ENCODE results near the gene HIPK2.

DNA sequence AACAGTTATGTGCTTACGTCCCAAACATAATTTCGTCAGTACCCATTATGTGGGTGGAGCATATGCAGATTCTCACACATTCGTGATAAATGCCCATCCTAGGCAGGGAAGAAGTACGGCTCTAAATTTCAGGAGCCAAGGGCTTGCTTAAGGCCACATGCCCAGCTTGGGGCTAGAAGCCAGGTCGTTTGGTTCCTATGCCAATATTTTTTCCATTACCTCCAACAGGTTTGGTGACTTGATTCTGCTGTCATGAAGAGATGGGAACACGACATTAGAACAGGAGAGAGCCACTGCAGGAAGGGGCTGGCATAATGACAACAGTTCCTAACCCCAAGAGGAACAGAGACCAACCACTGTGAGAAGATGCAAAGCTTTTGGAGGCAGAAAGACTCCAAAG lies 85.1 kb downstream of the HIPK2 start:
- TF ChIP-seq, protein P1, sequence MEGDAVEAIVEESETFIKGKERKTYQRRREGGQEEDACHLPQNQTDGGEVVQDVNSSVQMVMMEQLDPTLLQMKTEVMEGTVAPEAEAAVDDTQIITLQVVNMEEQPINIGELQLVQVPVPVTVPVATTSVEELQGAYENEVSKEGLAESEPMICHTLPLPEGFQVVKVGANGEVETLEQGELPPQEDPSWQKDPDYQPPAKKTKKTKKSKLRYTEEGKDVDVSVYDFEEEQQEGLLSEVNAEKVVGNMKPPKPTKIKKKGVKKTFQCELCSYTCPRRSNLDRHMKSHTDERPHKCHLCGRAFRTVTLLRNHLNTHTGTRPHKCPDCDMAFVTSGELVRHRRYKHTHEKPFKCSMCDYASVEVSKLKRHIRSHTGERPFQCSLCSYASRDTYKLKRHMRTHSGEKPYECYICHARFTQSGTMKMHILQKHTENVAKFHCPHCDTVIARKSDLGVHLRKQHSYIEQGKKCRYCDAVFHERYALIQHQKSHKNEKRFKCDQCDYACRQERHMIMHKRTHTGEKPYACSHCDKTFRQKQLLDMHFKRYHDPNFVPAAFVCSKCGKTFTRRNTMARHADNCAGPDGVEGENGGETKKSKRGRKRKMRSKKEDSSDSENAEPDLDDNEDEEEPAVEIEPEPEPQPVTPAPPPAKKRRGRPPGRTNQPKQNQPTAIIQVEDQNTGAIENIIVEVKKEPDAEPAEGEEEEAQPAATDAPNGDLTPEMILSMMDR (IDR thresholded peaks at IDR 0.05; ENCODE audit: borderline replicate concordance, extremely low read depth, low read length, poor library complexity, severe bottlenecking): no peak
- no peak for TF ChIP-seq EZH2 (IDR thresholded peaks at IDR 0.05; ENCODE audit: borderline replicate concordance, low read depth, low read length, severe bottlenecking)

Measured in DND-41 (cell line).